ENCODE results near the gene SERPINB11.
"Not testable (repeated sequence)": the region's sequence is repeated elsewhere in the genome, so short reads cannot be mapped to it uniquely, and the experiment has no call there.

The SERPINB11 gene

GRCh38 chr18:63702660-63703059, at the start of gene SERPINB11:
SERPINB11 (plus strand) TSS chr18:63702960; CDS start chr18:63710194, 7,234 bp downstream.
- Mint-ChIP-seq H3K9me3 (no peaks in the 10 kb centered on the region), H3K27me3 (peaks cover 4% of the 10 kb centered on the region), H3K4me3 (no peak within 1 kb of the TSS), H3K36me3 (no peaks in the 10 kb centered on the region), H3K4me1 (no peaks in the 10 kb centered on the region), H3K27ac (no peak within 1 kb of the TSS)

- not testable (repeated sequence) for H3K4me1 Mint-ChIP-seq, H3K36me3 Mint-ChIP-seq, H3K9me3 Mint-ChIP-seq, H3K4me3 Mint-ChIP-seq, H3K27ac Mint-ChIP-seq, H3K27me3 Mint-ChIP-seq
Measured at GRCh38 chr18:63658920-63659319, 43.8 kb upstream of the SERPINB11 start.

- not testable (repeated sequence) for H3K4me3 Mint-ChIP-seq, H3K27me3 Mint-ChIP-seq, H3K4me1 Mint-ChIP-seq, H3K27ac Mint-ChIP-seq, H3K36me3 Mint-ChIP-seq
- peaks cover 11% of the 10 kb centered on the region for H3K9me3 Mint-ChIP-seq
Measured at GRCh38 chr18:63661750-63662149, 41.0 kb upstream of the SERPINB11 start, which contains the start of gene SERPINB3. SERPINB3 (minus strand) TSS chr18:63661893; CDS start chr18:63661216, 677 bp downstream.

- Mint-ChIP-seq H3K4me3 (no peak overlapping the region), H3K4me1 (no peaks in the 10 kb centered on the region), H3K9me3 (peaks cover 11% of the 10 kb centered on the region), H3K27me3 (no peaks in the 10 kb centered on the region), H3K27ac (no peak overlapping the region), H3K36me3 (no peaks in the 10 kb centered on the region)
Measured at GRCh38 chr18:63664571-63664970, 38.2 kb upstream of the SERPINB11 start.

GRCh38 chr18:63676526-63677323, 26.0 kb upstream of the SERPINB11 start:
- Mint-ChIP-seq H3K4me3 (no peak overlapping the region), H3K36me3 (no peaks in the 10 kb centered on the region), H3K4me1 (no peaks in the 10 kb centered on the region), H3K9me3 (peaks cover 4% of the 10 kb centered on the region), H3K27me3 (peaks cover 5% of the 10 kb centered on the region), H3K27ac (no peak overlapping the region)

GRCh38 chr18:63677500-63678225, 25.1 kb upstream of the SERPINB11 start:
- H3K27ac Mint-ChIP-seq: no peak overlapping the region
- no peaks in the 10 kb centered on the region for H3K4me1 Mint-ChIP-seq
- peaks cover 5% of the 10 kb centered on the region for H3K27me3 Mint-ChIP-seq
- no peak overlapping the region for H3K4me3 Mint-ChIP-seq
- peaks cover 4% of the 10 kb centered on the region for H3K9me3 Mint-ChIP-seq
- no peaks in the 10 kb centered on the region for H3K36me3 Mint-ChIP-seq

- Mint-ChIP-seq H3K36me3 (no peaks in the 10 kb centered on the region), H3K4me3 (no peak overlapping the region), H3K9me3 (peaks cover 4% of the 10 kb centered on the region), H3K4me1 (no peaks in the 10 kb centered on the region), H3K27me3 (peaks cover 7% of the 10 kb centered on the region), H3K27ac (no peak overlapping the region)
Measured at GRCh38 chr18:63679820-63680606, 22.7 kb upstream of the SERPINB11 start.

GRCh38 chr18:63681449-63682340, 21.1 kb upstream of the SERPINB11 start:
- Mint-ChIP-seq H3K27ac (no peak overlapping the region), H3K4me1 (no peaks in the 10 kb centered on the region), H3K27me3 (peaks cover 11% of the 10 kb centered on the region), H3K4me3 (no peak overlapping the region), H3K9me3 (peaks cover 4% of the 10 kb centered on the region), H3K36me3 (no peaks in the 10 kb centered on the region)

- no peak overlapping the region for H3K27ac Mint-ChIP-seq
- no peaks in the 10 kb centered on the region for H3K4me1 Mint-ChIP-seq
- H3K9me3 Mint-ChIP-seq: peaks cover 4% of the 10 kb centered on the region
- no peak overlapping the region for H3K4me3 Mint-ChIP-seq
- no peaks in the 10 kb centered on the region for H3K36me3 Mint-ChIP-seq
- H3K27me3 Mint-ChIP-seq: peaks cover 12% of the 10 kb centered on the region
Measured at GRCh38 chr18:63683152-63683551, 19.6 kb upstream of the SERPINB11 start.

- Mint-ChIP-seq H3K27me3 (peaks cover 12% of the 10 kb centered on the region), H3K36me3 (no peaks in the 10 kb centered on the region), H3K27ac (no peak overlapping the region), H3K4me3 (no peak overlapping the region), H3K4me1 (no peaks in the 10 kb centered on the region), H3K9me3 (peaks cover 4% of the 10 kb centered on the region)
Measured at GRCh38 chr18:63683890-63684289, 18.9 kb upstream of the SERPINB11 start.

GRCh38 chr18:63684718-63685117, 18.0 kb upstream of the SERPINB11 start:
- peaks cover 12% of the 10 kb centered on the region for H3K27me3 Mint-ChIP-seq
- no peaks in the 10 kb centered on the region for H3K4me1 Mint-ChIP-seq
- H3K36me3 Mint-ChIP-seq: no peaks in the 10 kb centered on the region
- no peak overlapping the region for H3K4me3 Mint-ChIP-seq
- peaks cover 9% of the 10 kb centered on the region for H3K9me3 Mint-ChIP-seq
- H3K27ac Mint-ChIP-seq: no peak overlapping the region

- Mint-ChIP-seq H3K9me3 (peaks cover 12% of the 10 kb centered on the region), H3K27me3 (peaks cover 10% of the 10 kb centered on the region), H3K27ac (no peak overlapping the region), H3K4me1 (no peaks in the 10 kb centered on the region), H3K4me3 (no peak overlapping the region), H3K36me3 (no peaks in the 10 kb centered on the region)
Measured at GRCh38 chr18:63686871-63687270, 15.9 kb upstream of the SERPINB11 start.

- no peak overlapping the region for H3K4me3 Mint-ChIP-seq
- H3K27me3 Mint-ChIP-seq: peaks cover 8% of the 10 kb centered on the region
- peaks cover 21% of the 10 kb centered on the region for H3K9me3 Mint-ChIP-seq
- no peaks in the 10 kb centered on the region for H3K36me3 Mint-ChIP-seq
- no peak overlapping the region for H3K27ac Mint-ChIP-seq
- no peaks in the 10 kb centered on the region for H3K4me1 Mint-ChIP-seq
Measured at GRCh38 chr18:63689064-63689463, 13.7 kb upstream of the SERPINB11 start.

GRCh38 chr18:63697097-63697660, 5.6 kb upstream of the SERPINB11 start:
- Mint-ChIP-seq H3K27me3 (peaks cover 2% of the 10 kb centered on the region), H3K9me3 (peaks cover 9% of the 10 kb centered on the region), H3K4me3 (no peak overlapping the region), H3K4me1 (no peaks in the 10 kb centered on the region), H3K27ac (no peak overlapping the region), H3K36me3 (no peaks in the 10 kb centered on the region)

Data from activated naive CD4-positive, alpha-beta T cell treated with anti-CD3 and anti-CD28 coated beads, Interleukin-2, amount 50 U/mL, for 24 hours (primary cell).